Neuronal stem cell (in vitro differentiated cells): Measurements from ENCODE around the gene OR8S1.
"Not testable (repeated sequence)": the region's sequence is repeated elsewhere in the genome, so short reads cannot be mapped to it uniquely, and the experiment has no call there.

ENCODE experiments used
- DNase-seq: peaks from one replicate; pipeline ENCODE4 v3.0.0-alpha.2; 2013; ENCODE audit warnings: low spot score
- H2AFZ ChIP-seq: one replicate; pipeline ENCODE4 v1.6.1; 2013; ENCODE audit warnings: mild to moderate bottlenecking, low read length, inconsistent platforms
- H2AK5ac ChIP-seq: 2 replicates; pipeline ENCODE4 v1.6.1; 2013; ENCODE audit warnings: low read depth, mild to moderate bottlenecking, inconsistent platforms, low read length, moderate library complexity, mixed read lengths
- H2BK120ac ChIP-seq: 2 replicates; pipeline ENCODE4 v1.6.1; 2013; ENCODE audit warnings: low read depth, mild to moderate bottlenecking, inconsistent platforms, low read length, moderate library complexity, mixed read lengths
- H2BK12ac ChIP-seq: one replicate; pipeline ENCODE4 v1.6.1; 2013; ENCODE audit warnings: low read length, inconsistent platforms
- H2BK15ac ChIP-seq: 2 replicates; pipeline ENCODE4 v1.6.1; 2013; ENCODE audit warnings: mild to moderate bottlenecking, low read length, inconsistent platforms, mixed read lengths
- H2BK5ac ChIP-seq: one replicate; pipeline ENCODE4 v1.6.1; 2013; ENCODE audit warnings: inconsistent platforms, mild to moderate bottlenecking, low read length, moderate library complexity
- H3K14ac ChIP-seq: one replicate; pipeline ENCODE4 v1.6.1; 2013; ENCODE audit warnings: low read length, inconsistent platforms
- H3K18ac ChIP-seq: 2 replicates; pipeline ENCODE4 v1.6.1; 2013; ENCODE audit warnings: low read length, inconsistent platforms
- H3K23ac ChIP-seq: 2 replicates; pipeline ENCODE4 v1.6.1; 2013; ENCODE audit warnings: low read depth, mild to moderate bottlenecking, mixed read lengths, low read length, inconsistent platforms; ENCODE audit not compliant: poor library complexity
- H3K27ac ChIP-seq: replicated peaks from 3 replicates; pipeline ENCODE4 v1.5.1; 2013; ENCODE audit warnings: low read length, inconsistent platforms
- H3K27me3 ChIP-seq, 3 experiments: 2 replicates each; pipeline ENCODE4 v1.6.1; 2013; ENCODE audit warnings: low read length in 3 of 3, mild to moderate bottlenecking in 2 of 3, inconsistent platforms in 1 of 3, low read depth in 1 of 3, mixed read lengths in 1 of 3, moderate library complexity in 1 of 3; ENCODE audit not compliant: control insufficient read depth in 3 of 3, insufficient read depth in 3 of 3
- H3K36me3 ChIP-seq, 2 donors: replicated peaks in 1 of 2; 2 replicates each; pipeline ENCODE4 v1.6.1; 2013; ENCODE audit warnings: low read length in 2 of 2; ENCODE audit not compliant: control insufficient read depth in 2 of 2, insufficient read depth in 2 of 2
- H3K4ac ChIP-seq: 2 replicates; pipeline ENCODE4 v1.6.1; 2013; ENCODE audit warnings: inconsistent platforms, mild to moderate bottlenecking, low read length, moderate library complexity
- H3K4me1 ChIP-seq, 2 donors: 1 replicate in 1 of 2; 2 replicates in 1 of 2; pipeline ENCODE4 v1.6.1; 2013; ENCODE audit warnings: low read length in 2 of 2, low read depth in 1 of 2; ENCODE audit not compliant: control insufficient read depth in 2 of 2, insufficient read depth in 1 of 2
- H3K4me2 ChIP-seq: one replicate; pipeline ENCODE4 v1.6.1; 2013; ENCODE audit warnings: mild to moderate bottlenecking, low read length, inconsistent platforms; ENCODE audit not compliant: insufficient read depth, poor library complexity, severe bottlenecking
- H3K4me3 ChIP-seq, 2 donors: 2 replicates each; pipeline ENCODE4 v1.5.1; 2013; ENCODE audit warnings: low read length in 2 of 2, mild to moderate bottlenecking in 2 of 2, inconsistent platforms in 1 of 2, moderate library complexity in 1 of 2
- H3K79me1 ChIP-seq: one replicate; pipeline ENCODE4 v1.6.1; 2013; ENCODE audit warnings: low read depth, mild to moderate bottlenecking, inconsistent platforms, low read length, moderate library complexity
- H3K9ac ChIP-seq: one replicate; pipeline ENCODE4 v1.6.1; 2013; ENCODE audit warnings: mild to moderate bottlenecking, low read depth, low read length, inconsistent platforms; ENCODE audit not compliant: poor library complexity
- H3K9me3 ChIP-seq, 2 donors: replicated peaks in 1 of 2; 2 replicates each; pipeline versions ENCODE3 to v1.6.1; 2013; ENCODE audit warnings: low read length in 2 of 2, mild to moderate bottlenecking in 2 of 2, inconsistent platforms in 1 of 2, low read depth in 1 of 2, mixed read lengths in 1 of 2, moderate library complexity in 1 of 2; ENCODE audit not compliant: control insufficient read depth in 2 of 2, insufficient read depth in 1 of 2
- H4K8ac ChIP-seq: one replicate; pipeline ENCODE4 v1.6.1; 2013; ENCODE audit warnings: low read depth, mild to moderate bottlenecking, inconsistent platforms, low read length, moderate library complexity
- H4K91ac ChIP-seq: one replicate; pipeline ENCODE4 v1.6.1; 2013; ENCODE audit warnings: low read length, low read depth, mild to moderate bottlenecking, inconsistent platforms; ENCODE audit not compliant: poor library complexity
- WGBS, 2 donors: extraction: QIAGEN DNeasy Blood & Tissue Kit; methylation state at CpG; one replicate each; pipeline ENCODE4 v1.1.7; 2013; ENCODE audit warnings: missing lambda C conversion rate in 2 of 2, mixed read lengths in 1 of 2; ENCODE audit not compliant: insufficient read length in 2 of 2, insufficient replicate concordance in 1 of 2; ENCODE audit errors: extremely low coverage in 2 of 2; 5-methylcytosine and 5-hydroxymethylcytosine counted together

OR8S1 gene

DNA sequence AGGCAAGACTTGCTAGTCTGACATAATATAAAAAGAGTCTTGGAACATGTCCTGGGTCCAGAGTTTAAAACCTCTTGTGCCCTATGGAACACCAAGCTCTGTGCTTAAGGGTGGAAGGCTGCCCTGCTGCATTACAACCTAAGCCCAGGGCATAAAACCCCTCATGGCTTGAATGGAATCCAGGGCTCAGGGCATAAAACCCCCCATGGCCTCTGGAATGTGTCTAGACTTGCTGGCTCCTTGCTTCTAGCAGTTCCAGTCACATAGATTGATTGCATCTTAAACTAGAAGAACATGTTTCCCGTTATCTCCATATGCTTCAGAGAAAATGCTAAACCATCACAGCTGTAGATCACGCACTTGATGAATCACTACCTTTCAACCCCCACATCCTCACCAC, 18.6 kb upstream of the OR8S1 start:
- H2AK5ac ChIP-seq, H2BK5ac ChIP-seq, H3K14ac ChIP-seq, H3K4me2 ChIP-seq, H3K36me3 ChIP-seq, H4K91ac ChIP-seq, H3K4me3 ChIP-seq, H3K9ac ChIP-seq, H3K27ac ChIP-seq, DNase-seq, H3K18ac ChIP-seq, H3K79me1 ChIP-seq, H3K4me1 ChIP-seq, H3K23ac ChIP-seq, H2BK15ac ChIP-seq, H4K8ac ChIP-seq, H2BK120ac ChIP-seq, H3K4ac ChIP-seq, H2BK12ac ChIP-seq, H2AFZ ChIP-seq, H3K9me3 ChIP-seq: not testable (repeated sequence)
- peaks cover 0 to 11% (median 2%) of the 10 kb centered on the region in 3 experiments for H3K27me3 ChIP-seq
- WGBS, 2 donors: no CpG with 5 or more reads among the region's 2 CpGs

DNA sequence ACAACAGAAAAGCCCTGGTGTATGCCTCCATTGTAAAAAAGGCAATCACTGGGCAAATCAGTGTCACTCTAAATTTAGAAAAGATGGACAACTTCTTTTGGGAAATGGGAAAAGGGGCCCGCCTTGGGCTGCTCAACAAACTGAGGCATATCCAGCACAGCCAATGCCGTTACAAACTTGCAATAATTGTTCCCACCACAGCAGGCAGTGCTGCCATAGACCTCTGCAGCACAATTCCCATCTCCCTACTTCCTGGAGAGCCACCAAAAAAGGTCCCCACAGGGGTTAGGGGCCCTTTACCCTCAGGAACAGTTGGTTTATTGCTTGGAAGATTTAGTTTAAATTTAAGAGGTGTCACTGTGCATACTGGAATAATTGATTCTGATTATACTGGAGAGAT, 16.4 kb upstream of the OR8S1 start:
- no peak for DNase-seq
- H3K4me1 ChIP-seq: no peaks in the 10 kb centered on the region
- H2BK5ac ChIP-seq: no peak overlapping the region
- no peak overlapping the region for H2AK5ac ChIP-seq
- H3K4me3 ChIP-seq: no peak overlapping the region
- H3K36me3 ChIP-seq: no peaks in the 10 kb centered on the region
- H3K9me3 ChIP-seq: peaks cover 2 to 4% of the 10 kb centered on the region in 2 donors
- H4K8ac ChIP-seq: no peak overlapping the region
- H3K4me2 ChIP-seq: no peak overlapping the region
- no peak overlapping the region for H3K18ac ChIP-seq
- WGBS, 2 donors: no CpG with 5 or more reads among the region's 2 CpGs
- no peaks in the 10 kb centered on the region for H3K79me1 ChIP-seq
- H4K91ac ChIP-seq: no peak overlapping the region
- no peak overlapping the region for H3K9ac ChIP-seq
- H3K14ac ChIP-seq: no peak overlapping the region
- H3K4ac ChIP-seq: no peak overlapping the region
- H3K23ac ChIP-seq: no peak overlapping the region
- no peak overlapping the region for H2BK12ac ChIP-seq
- H3K27ac ChIP-seq: no peak overlapping the region
- H2BK120ac ChIP-seq: no peak overlapping the region
- no peak overlapping the region for H2BK15ac ChIP-seq
- H2AFZ ChIP-seq: no peak overlapping the region
- peaks cover 0 to 11% (median 2%) of the 10 kb centered on the region in 3 experiments for H3K27me3 ChIP-seq

DNA sequence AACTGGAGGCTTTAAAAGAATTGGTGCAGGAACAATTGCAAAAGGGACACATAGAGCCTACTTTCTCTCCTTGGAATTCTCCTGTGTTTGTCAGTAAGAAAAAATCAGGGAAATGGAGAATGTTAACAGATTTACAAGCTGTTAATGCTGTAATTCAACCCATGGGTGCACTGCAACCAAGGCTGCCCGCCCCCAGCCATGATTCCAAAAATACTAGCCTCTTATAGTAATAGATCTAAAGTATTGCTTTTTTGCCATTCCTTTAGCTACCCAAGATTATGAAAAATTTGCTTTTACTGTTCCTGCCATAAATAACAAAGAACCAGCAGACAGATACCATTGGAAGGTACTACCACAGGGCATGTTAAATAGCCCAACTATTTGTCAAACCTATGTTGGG, 15.3 kb upstream of the OR8S1 start:
- no peak overlapping the region for H2BK5ac ChIP-seq
- H4K91ac ChIP-seq: no peak overlapping the region
- no peak overlapping the region for H3K4me3 ChIP-seq
- peaks cover 2 to 4% of the 10 kb centered on the region in 2 donors for H3K9me3 ChIP-seq
- peaks cover 0 to 11% (median 2%) of the 10 kb centered on the region in 3 experiments for H3K27me3 ChIP-seq
- no peak overlapping the region for H2BK120ac ChIP-seq
- H2AK5ac ChIP-seq: no peak overlapping the region
- no peak overlapping the region for H3K4ac ChIP-seq
- H3K4me2 ChIP-seq: no peak overlapping the region
- no peak overlapping the region for H3K27ac ChIP-seq
- no CpG with 5 or more reads among the region's 1 CpG for WGBS, 2 donors
- H2BK15ac ChIP-seq: no peak overlapping the region
- H2AFZ ChIP-seq: no peak overlapping the region
- H3K4me1 ChIP-seq: no peaks in the 10 kb centered on the region
- no peak overlapping the region for H2BK12ac ChIP-seq
- H4K8ac ChIP-seq: no peak overlapping the region
- H3K18ac ChIP-seq: no peak overlapping the region
- H3K36me3 ChIP-seq: no peaks in the 10 kb centered on the region
- H3K9ac ChIP-seq: no peak overlapping the region
- H3K79me1 ChIP-seq: no peaks in the 10 kb centered on the region
- H3K14ac ChIP-seq: no peak overlapping the region
- no peak overlapping the region for H3K23ac ChIP-seq
- no peak for DNase-seq

DNA sequence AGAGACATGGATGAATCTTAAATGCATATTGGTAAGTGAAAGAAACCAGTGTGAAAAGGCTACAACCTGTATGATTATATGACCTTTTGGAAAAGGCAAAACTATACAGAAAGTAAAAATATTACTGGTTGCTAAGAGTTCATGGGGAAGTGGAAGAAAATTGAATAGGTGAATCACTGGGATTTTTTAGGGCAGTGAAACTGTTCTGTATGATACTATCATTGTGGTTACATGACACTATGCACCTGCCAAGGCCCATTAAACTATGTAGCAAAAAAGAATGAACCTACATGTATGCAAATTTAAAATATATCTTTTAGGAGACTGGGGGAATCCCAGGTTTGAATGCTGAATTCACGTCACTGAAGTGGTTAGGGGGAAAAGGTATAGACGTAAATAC, 12.6 kb upstream of the OR8S1 start:
- Histone ChIP-seq H3K18ac (no peak overlapping the region), H2AK5ac (no peak overlapping the region), H2AFZ (no peak overlapping the region), H2BK5ac (no peak overlapping the region), H3K79me1 (no peaks in the 10 kb centered on the region), H3K4ac (no peak overlapping the region), H3K27ac (no peak overlapping the region), H2BK15ac (no peak overlapping the region), H3K27me3 (peaks cover 0 to 8% (median 2%) of the 10 kb centered on the region in 3 experiments), H3K9me3 (peaks cover 2 to 4% of the 10 kb centered on the region in 2 donors), H3K14ac (no peak overlapping the region), H4K91ac (no peak overlapping the region), H3K36me3 (no peaks in the 10 kb centered on the region), H2BK120ac (no peak overlapping the region), H3K23ac (no peak overlapping the region), H3K4me3 (no peak overlapping the region), H3K9ac (no peak overlapping the region), H4K8ac (no peak overlapping the region), H3K4me1 (no peaks in the 10 kb centered on the region), H2BK12ac (no peak overlapping the region), H3K4me2 (no peak overlapping the region)
- DNase-seq: no peak
- no CpG with 5 or more reads among the region's 2 CpGs for WGBS, 2 donors
